ENCODE data around the gene OR10H2.
"Not testable (repeated sequence)": the region's sequence is repeated elsewhere in the genome, so short reads cannot be mapped to it uniquely, and the experiment has no call there.

The OR10H2 gene

DNA sequence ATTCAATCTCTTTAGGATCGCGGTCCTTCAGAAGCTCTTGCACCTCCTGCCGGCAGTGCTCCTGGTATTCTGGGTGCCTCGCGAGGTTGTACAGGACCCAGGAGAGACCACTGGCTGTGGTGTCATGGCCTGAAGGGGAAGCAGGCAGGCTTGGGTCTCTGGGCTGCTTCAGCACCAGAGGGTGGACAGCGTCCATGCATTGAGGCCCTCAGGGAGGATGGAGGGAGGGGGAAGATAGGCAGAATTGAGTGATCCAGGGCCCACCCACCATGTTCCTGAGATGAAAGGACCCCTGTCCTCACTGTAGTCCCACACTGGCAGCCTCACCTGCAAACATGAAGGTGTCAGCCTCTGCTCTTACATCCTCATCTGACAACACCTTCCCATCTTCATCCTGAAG is 41.8 kb downstream of the OR10H2 start:
- no peak for DNase-seq (ENCODE audit: low spot score)

DNA sequence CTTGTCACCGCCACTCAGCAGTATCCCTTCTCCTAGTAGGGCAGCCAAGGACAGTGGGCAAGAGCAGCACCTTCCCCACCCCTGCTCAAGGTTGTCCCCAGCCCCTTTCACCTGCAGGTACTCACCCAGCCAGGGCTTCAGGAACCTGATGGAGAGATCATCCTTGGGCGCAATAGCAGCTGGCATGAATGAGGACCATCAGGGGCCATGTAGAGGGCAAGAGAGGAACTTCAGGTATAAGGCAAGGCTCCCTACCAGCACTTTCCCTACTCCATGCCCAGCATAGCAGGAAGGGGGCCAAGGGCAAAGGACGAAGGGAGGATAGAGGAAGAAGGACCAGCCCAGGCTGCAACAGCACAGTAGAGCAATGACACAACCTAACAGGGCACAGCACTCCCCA is 46.3 kb downstream of the OR10H2 start:
- DNase-seq (ENCODE audit: low spot score), result not testable (repeated sequence)

DNA sequence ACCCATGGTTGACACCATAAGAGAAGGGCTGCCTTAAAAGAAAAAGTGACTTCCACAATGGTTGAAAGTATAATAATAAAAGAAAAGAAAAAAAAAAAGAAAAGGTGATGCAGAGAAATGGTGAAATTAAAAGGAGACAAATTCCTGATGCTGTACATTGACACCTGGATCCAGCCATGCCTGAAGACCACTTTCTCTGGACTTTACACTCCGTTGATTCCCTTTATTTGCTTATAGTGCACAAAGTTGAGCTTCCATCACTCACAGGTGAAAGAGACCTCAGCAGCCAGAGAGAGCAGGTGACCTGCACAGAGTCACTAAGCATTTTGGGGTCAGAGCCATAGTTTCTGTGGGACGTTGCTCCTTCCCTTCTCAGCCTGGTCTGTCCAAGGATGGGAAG is 47.4 kb downstream of the OR10H2 start:
- DNase-seq (ENCODE audit: low spot score), result no peak

DNA sequence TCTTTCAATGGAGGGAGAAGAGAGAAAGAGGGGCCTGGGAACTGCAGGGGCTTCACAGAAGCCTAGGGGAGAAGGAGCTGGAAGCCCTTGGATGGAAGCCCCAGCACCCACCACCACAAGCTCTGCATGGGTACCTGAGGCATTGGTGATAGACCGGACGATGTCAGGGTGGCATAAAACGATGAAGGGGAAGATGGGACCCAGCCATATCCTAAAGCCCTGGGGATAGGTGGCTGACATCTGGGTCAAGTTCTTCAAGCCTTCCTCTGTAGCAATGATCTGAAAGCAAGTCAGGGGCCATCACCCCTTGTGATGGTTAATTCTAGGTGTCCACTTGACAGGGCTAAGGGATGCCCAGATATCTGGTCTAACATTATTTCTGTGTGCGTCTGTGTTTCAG is 48.4 kb downstream of the OR10H2 start:
- no peak for DNase-seq (ENCODE audit: low spot score)

DNA sequence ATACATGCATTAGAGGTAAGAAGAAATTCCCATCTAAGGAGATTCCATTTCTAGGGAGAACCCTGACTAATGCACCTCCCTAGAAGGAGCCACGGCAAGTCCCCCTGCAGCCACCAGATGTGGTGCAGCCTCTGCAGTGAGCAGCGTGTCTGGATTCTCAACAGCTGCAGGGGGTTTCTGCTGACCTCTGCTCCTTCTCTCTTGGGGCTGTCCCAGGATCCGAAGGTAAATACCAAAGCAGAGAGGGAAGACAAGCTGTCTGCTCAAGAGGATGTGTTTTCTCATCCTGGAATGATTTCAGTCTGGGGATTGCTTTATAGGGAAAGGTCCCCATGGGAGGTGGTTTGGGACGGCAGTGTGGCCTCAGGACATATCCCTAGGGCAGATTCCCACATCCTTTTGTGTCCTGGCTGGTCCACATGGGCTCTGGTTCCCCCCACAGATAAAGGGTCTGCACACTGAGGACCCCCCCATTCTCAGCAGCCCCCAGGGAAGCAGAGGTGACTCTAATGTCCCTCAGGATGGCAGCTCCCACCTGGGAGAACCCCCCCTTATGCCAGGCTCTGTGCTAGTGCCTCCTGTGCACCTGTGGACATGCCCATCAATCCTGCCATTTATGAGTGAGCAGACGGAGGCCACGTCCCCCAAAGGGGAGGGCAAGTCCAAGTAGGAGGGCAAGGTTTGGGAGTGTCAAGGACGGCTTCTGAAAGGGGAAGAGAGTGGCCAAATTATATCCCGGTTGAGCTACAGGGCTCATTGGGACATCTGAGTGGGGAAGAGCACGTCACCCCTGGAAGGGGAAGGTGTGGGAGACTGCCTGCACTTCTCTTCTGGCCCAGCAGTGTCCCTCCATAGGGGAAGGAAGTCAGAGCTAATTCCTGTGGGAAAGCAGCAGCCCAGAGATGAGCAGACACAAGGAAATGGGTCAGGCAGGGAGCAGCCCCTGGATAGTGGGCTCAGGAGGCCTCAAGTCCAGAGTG is 49.5 kb downstream of the OR10H2 start:
- no peak for DNase-seq (ENCODE audit: low spot score)

Measured in hematopoietic multipotent progenitor cell treated with erythropoietin and hydrocortisone succinate and interleukin-3 and kit ligand, for 17 days (in vitro differentiated cells).